Thymus (tissue), 11 donors: Measurements from ENCODE around the gene ZNF778. TPM values are rescaled to one million over a fixed set of nuclear protein-coding genes. Genes with fewer than 3 reads are reported as not detected.

Source experiments
- DNase-seq, 9 donors: peaks; one replicate each; pipeline ENCODE4 v3.0.0-alpha.2; 2013; ENCODE audit warnings: low spot score in 9 of 9, low read depth in 6 of 9, missing footprints in 1 of 9
- H3K27ac ChIP-seq, 2 donors: one replicate each; pipeline ENCODE4 v1.5.1; 2013; ENCODE audit warnings: control low read depth in 1 of 2, low read depth in 1 of 2, low read length in 1 of 2, mild to moderate bottlenecking in 1 of 2, moderate library complexity in 1 of 2
- H3K27me3 ChIP-seq, 2 donors: one replicate each; pipeline ENCODE4 v1.5.1; 2013; ENCODE audit warnings: low read length in 1 of 2; ENCODE audit not compliant: control insufficient read depth in 2 of 2, insufficient read depth in 1 of 2
- H3K36me3 ChIP-seq, 2 donors: one replicate each; pipeline ENCODE4 v1.5.1; 2013; ENCODE audit warnings: low read length in 1 of 2, mild to moderate bottlenecking in 1 of 2, moderate library complexity in 1 of 2; ENCODE audit not compliant: control insufficient read depth in 2 of 2, insufficient read depth in 2 of 2
- H3K4me1 ChIP-seq, 2 donors: one replicate each; pipeline ENCODE4 v1.5.1; 2013; ENCODE audit warnings: low read length in 2 of 2; ENCODE audit not compliant: control insufficient read depth in 2 of 2, insufficient read depth in 2 of 2
- H3K4me3 ChIP-seq, 2 donors: one replicate each; pipeline ENCODE4 v1.5.1; 2013; ENCODE audit warnings: low read length in 2 of 2, control low read depth in 1 of 2, mild to moderate bottlenecking in 1 of 2
- H3K9me3 ChIP-seq, 2 donors: one replicate each; pipeline ENCODE4 v1.5.1; 2013; ENCODE audit warnings: low read length in 1 of 2, mild to moderate bottlenecking in 1 of 2; ENCODE audit not compliant: control insufficient read depth in 2 of 2, insufficient read depth in 1 of 2
- WGBS: extraction: QIAGEN DNeasy Blood & Tissue Kit; methylation state at CpG from one replicate; pipeline ENCODE4 v1.1.7; 2013; 5-methylcytosine and 5-hydroxymethylcytosine counted together
- polyA plus RNA-seq: library from polyadenylated mRNA; stranded (reverse); fragments of 200-250 nt; gene quantifications from one replicate; pipeline ENCODE4 v1.2.3, GENCODE V29; 2013
- total RNA-seq: library from RNA; stranded (reverse); fragments of 120-200 nt; gene quantifications from one replicate; pipeline ENCODE4 v1.2.4, GENCODE V29; 2013
- donor health status: healthy.

Gene ZNF778
- total and polyA plus RNA-seq, 2 donors, result 2.4 to 2.9 TPM

DNA sequence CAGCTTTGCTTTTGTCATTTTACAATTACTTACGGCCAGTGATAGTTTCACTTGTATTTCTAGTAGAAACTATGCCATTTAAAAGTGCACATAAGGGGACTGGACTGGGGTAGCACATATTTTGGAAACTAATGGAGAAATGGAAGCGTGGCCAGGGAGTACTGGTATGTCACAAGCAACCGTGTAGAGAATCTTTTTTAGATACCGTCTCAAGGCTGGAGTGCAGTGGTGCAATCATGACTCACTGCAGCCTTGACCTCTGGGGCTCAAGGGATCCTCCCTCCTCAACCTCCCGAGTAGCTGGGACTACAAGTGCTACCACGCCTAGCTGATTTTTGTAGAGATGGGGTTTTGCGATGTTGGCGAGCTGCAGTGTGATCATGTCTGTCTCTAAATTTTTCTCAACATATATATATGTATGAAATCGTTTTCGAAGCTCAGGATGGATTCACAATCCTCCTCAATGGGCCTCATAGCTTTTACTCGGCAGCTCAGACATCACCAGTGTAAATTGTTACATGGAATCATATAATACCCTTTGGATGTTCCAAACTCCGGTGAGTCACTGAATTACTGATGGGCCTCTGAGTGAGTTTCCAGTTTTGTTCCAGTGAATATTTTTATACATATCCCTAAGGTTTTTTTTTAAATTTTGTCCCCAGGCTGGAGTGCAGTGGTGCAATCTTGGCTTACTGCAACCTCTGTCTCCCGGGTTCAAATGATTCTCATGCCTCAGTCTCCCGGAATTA lies 51.7 kb downstream of the ZNF778 start:
- Histone ChIP-seq H3K4me3 (no peak overlapping the region), H3K27me3 (no peaks in the 10 kb centered on the region), H3K27ac (no peak overlapping the region), H3K4me1 (no peaks in the 10 kb centered on the region), H3K36me3 (peaks cover 82% of the 10 kb centered on the region in 2 donors), H3K9me3 (peaks cover 0 to 7% of the 10 kb centered on the region in 2 donors)
- WGBS, result 93% methylated on average over 14 of the region's 14 CpGs
- no peak for DNase-seq

DNA sequence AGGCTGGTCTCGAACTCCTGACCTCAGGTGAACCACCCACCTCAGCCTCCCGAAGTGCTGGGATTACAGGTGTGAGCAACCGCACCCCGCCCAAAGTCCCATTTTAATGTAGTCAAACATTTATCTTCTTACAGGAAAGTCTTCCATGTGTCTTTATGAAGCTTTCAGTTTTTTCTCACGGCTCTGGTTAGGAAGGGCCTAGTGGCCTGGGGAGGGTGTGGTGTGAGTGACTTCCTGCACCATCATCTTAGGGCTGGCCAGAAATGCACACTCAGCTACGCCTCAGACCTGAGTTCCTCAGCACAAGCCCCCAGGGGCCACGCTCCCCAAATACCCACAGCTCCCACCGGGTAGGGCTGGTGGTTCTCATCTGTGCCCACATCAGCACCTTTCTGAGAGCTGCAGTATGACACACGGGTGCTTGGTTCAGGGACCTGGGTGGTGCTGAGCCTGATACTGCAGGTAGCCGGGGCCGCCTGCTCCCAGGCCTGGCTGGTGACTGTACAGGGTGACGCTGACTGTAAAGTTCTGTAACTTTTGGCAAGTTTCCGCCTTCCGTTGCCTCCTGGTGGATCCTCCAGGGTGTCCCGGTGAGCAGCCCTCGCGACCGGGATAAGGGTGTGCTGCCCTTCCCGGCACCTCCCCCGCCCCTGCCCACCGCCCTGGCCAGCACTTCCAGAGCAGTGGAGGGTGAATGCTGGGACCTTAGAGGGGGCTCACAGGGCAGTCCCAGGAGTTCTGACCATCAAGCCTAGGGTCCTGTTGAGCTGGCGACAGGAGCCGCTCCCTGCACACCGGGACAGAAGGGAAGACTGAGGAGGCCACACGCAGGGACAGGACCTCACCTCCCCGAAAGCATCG lies 52.5 kb downstream of the ZNF778 start:
- 98% methylated on average over 27 of the region's 27 CpGs for WGBS
- no peak for DNase-seq
- H3K27ac ChIP-seq, result no peak overlapping the region
- no peak overlapping the region for H3K4me3 ChIP-seq
- H3K36me3 ChIP-seq, result peaks cover 88 to 90% of the 10 kb centered on the region in 2 donors
- H3K4me1 ChIP-seq, result no peaks in the 10 kb centered on the region
- no peaks in the 10 kb centered on the region for H3K27me3 ChIP-seq
- H3K9me3 ChIP-seq, result no peaks in the 10 kb centered on the region

GRCh38 chr16:89270666-89271345 lies 53.3 kb downstream of the ZNF778 start:
- WGBS, result 97% methylated on average over 32 of the region's 32 CpGs
- Histone ChIP-seq H3K27ac (no peak overlapping the region), H3K9me3 (no peaks in the 10 kb centered on the region), H3K4me1 (no peaks in the 10 kb centered on the region), H3K4me3 (no peak overlapping the region), H3K27me3 (no peaks in the 10 kb centered on the region), H3K36me3 (peaks cover 90% of the 10 kb centered on the region in 2 donors)
- no peak for DNase-seq

DNA sequence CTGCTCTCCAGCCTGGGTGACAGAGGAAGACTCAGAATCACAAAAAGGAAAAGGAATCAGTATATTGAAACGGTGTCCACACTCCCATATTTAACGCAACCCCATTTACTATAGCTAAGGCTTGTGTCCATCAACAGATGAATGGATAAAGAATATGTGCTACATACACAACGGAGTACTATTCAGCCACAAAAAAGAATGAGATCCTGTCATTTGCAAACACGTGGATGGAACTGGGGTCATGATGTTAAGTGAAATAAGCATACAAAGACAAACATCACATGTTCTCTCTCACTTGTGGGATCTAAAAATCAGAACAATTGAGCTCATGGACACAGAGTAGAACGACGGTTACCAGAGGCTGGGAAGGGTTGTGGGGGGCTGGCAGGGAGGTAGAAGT lies 55.1 kb downstream of the ZNF778 start:
- H3K4me1 ChIP-seq, result no peaks in the 10 kb centered on the region
- no peak for DNase-seq
- no peaks in the 10 kb centered on the region for H3K9me3 ChIP-seq
- H3K4me3 ChIP-seq, result no peak overlapping the region
- no peaks in the 10 kb centered on the region for H3K27me3 ChIP-seq
- no peak overlapping the region for H3K27ac ChIP-seq
- WGBS, result 98% methylated on average over 6 of the region's 6 CpGs
- H3K36me3 ChIP-seq, result peaks cover 84 to 88% of the 10 kb centered on the region in 2 donors

DNA sequence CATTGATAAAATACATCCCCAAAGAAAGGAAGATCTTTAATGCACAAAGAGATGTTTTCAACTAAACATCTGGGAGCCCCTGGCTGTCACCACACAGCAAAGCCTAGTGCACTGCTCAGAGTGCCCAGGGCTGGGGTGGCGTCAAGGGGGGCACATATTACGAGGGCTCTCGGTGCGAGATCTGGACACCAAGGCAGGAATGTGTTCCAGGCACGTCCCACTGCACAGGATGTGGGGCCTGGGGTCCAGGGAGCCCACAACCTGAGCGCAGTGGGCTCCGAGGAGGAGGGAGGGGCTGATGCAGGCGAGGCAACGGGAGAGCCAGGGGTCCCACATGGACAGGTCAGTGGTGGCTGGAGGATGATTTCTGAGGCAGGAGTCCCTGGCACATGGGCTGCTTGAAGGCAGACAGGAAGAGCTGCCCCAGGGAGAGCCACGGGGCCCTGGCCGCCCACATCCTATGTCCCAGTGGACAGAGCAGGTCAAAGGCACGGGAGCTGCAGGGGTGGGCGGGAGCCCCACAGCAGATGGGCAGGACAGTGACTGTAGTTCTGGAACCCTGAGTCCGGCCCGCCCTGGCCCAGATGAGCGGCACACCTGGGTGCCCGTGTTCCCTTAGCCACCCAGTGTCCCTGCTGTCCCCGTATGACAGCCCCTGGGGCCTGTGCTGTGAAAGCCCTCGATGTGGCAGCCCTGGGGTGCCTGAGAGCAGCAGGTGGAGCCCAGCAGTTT lies 56.4 kb downstream of the ZNF778 start:
- no peak for DNase-seq
- Histone ChIP-seq H3K36me3 (peaks cover 90 to 95% of the 10 kb centered on the region in 2 donors), H3K4me1 (no peaks in the 10 kb centered on the region), H3K9me3 (no peaks in the 10 kb centered on the region), H3K27me3 (no peaks in the 10 kb centered on the region), H3K27ac (no peak overlapping the region), H3K4me3 (no peak overlapping the region)
- 94% methylated on average over 19 of the region's 19 CpGs for WGBS

- Histone ChIP-seq H3K4me1 (no peaks in the 10 kb centered on the region), H3K36me3 (peaks cover 87 to 88% of the 10 kb centered on the region in 2 donors), H3K4me3 (no peak overlapping the region), H3K27ac (no peak overlapping the region), H3K27me3 (no peaks in the 10 kb centered on the region), H3K9me3 (no peaks in the 10 kb centered on the region)
- WGBS, result 96% methylated on average over 30 of the region's 30 CpGs
- no peak for DNase-seq
Measured at GRCh38 chr16:89274561-89275283, 57.2 kb downstream of the ZNF778 start.

- no peak for DNase-seq
- 98% methylated on average over 11 of the region's 11 CpGs for WGBS
- Histone ChIP-seq H3K9me3 (no peaks in the 10 kb centered on the region), H3K36me3 (peaks cover 87 to 88% of the 10 kb centered on the region in 2 donors), H3K4me1 (no peaks in the 10 kb centered on the region), H3K4me3 (no peak overlapping the region), H3K27ac (no peak overlapping the region), H3K27me3 (no peaks in the 10 kb centered on the region)
Measured at GRCh38 chr16:89275284-89275584, 57.7 kb downstream of the ZNF778 start.

- Histone ChIP-seq H3K27ac (no peak overlapping the region), H3K9me3 (no peaks in the 10 kb centered on the region), H3K27me3 (no peaks in the 10 kb centered on the region), H3K4me1 (no peaks in the 10 kb centered on the region), H3K4me3 (no peak overlapping the region), H3K36me3 (peaks cover 87 to 88% of the 10 kb centered on the region in 2 donors)
- 97% methylated on average over 39 of the region's 39 CpGs for WGBS
- DNase-seq, result no peak
Measured at GRCh38 chr16:89275837-89276720, 58.6 kb downstream of the ZNF778 start.
